PC-9 (cell line): ENCODE measurements around the gene DNTTIP2. TPM values are rescaled to one million over a fixed set of nuclear protein-coding genes. Genes with fewer than 3 reads are reported as not detected.

Experiments used
- BruUV-seq: library from RNA; stranded (reverse); fragments of 400-500 nt; replicated peaks from 2 replicates; lab custom pipeline; 2021; lab: Mats Ljungman, UMichigan
- CTCF ChIA-PET: fragments of 300-600 bp; sonication (Branson Sonifier 250); formaldehyde crosslinking; loops from one replicate; lab custom pipeline; 2022; ENCODE audit warnings: antibody characterized with exemption; lab: Charles Lee
- POLR2A ChIA-PET: fragments of 300-600 bp; sonication (Branson Sonifier 250); formaldehyde crosslinking; loops from one replicate; lab custom pipeline; 2022; ENCODE audit warnings: antibody characterized with exemption; ENCODE audit not compliant: unreplicated experiment; lab: Charles Lee
- DNase-seq, 2 experiments: peaks; one replicate each; pipeline versions ENCODE4 v3.0.0 to v3.0.0-alpha.2; 2015 to 2022; ENCODE audit warnings: mixed read lengths in 1 of 2
- H2AFZ ChIP-seq: fragments of 200-600 bp; sonication (generic); 2 replicates; pipeline ENCODE4 v1.8.1; 2017; ENCODE audit warnings: antibody characterized with exemption
- H3F3A ChIP-seq: fragments of 200-600 bp; sonication (generic); 2 replicates; pipeline ENCODE4 v1.8.1; 2017; ENCODE audit warnings: antibody characterized with exemption, mild to moderate bottlenecking, low read depth; ENCODE audit not compliant: insufficient read depth
- H3K27ac ChIP-seq: fragments of 200-600 bp; sonication (generic); 2 replicates; pipeline ENCODE4 v1.6.1; 2016; ENCODE audit warnings: mixed run types
- H3K27me3 ChIP-seq: fragments of 200-600 bp; sonication (generic); 2 replicates; pipeline ENCODE4 v1.6.1; 2016; ENCODE audit warnings: low read depth, mixed run types; ENCODE audit not compliant: insufficient read depth
- H3K36me3 ChIP-seq: fragments of 200-600 bp; sonication (generic); 2 replicates; pipeline ENCODE4 v1.6.1; 2016; ENCODE audit warnings: low read depth, mixed run types
- H3K4me1 ChIP-seq: fragments of 200-600 bp; sonication (generic); replicated peaks from 2 replicates; pipeline ENCODE4 v1.6.1; 2016; ENCODE audit warnings: mixed run types; ENCODE audit not compliant: insufficient read depth
- H3K4me2 ChIP-seq: fragments of 200-600 bp; sonication (generic); 2 replicates; pipeline ENCODE4 v1.6.1; 2017; ENCODE audit warnings: mixed run types
- H3K4me3 ChIP-seq: fragments of 200-600 bp; sonication (generic); 2 replicates; pipeline ENCODE4 v1.6.1; 2016; ENCODE audit warnings: mixed run types
- H3K79me2 ChIP-seq: fragments of 200-600 bp; sonication (generic); 2 replicates; pipeline ENCODE4 v1.6.1; 2017; ENCODE audit warnings: low read depth, mixed run types
- H3K9me2 ChIP-seq: fragments of 200-600 bp; sonication (generic); 2 replicates; pipeline ENCODE4 v1.8.1; 2017; ENCODE audit warnings: mild to moderate bottlenecking; ENCODE audit not compliant: insufficient read depth
- H3K9me3 ChIP-seq: fragments of 200-600 bp; sonication (generic); 2 replicates; pipeline ENCODE4 v1.8.1; 2016; ENCODE audit warnings: low read depth; ENCODE audit not compliant: insufficient read depth
- H4K20me1 ChIP-seq: fragments of 200-600 bp; sonication (generic); 2 replicates; pipeline ENCODE4 v1.8.1; 2017; ENCODE audit not compliant: insufficient read depth
- EZH2 ChIP-seq: fragments of 200-600 bp; sonication (generic); IDR thresholded peaks from 2 replicates; pipeline ENCODE4 v1.8.0; 2017; ENCODE audit warnings: antibody characterized with exemption, low read depth
- intact Hi-C: fragments of 100-400 bp; cut with micrococcal nuclease; formaldehyde crosslinking; loops from one replicate; pipeline ENCODE4 v1.10.0; 2022; ENCODE audit not compliant: unreplicated experiment
- total RNA-seq: library from RNA; stranded (reverse); gene quantifications from 2 replicates; pipeline ENCODE4 v1.2.3, GENCODE V29; 2021
- TF ChIP-seq, protein P1 (sequence below): fragments of 200-600 bp; sonication (generic); conservative IDR thresholded peaks from 2 replicates; pipeline ENCODE4 v1.6.1; 2017; ENCODE audit warnings: mixed run types, antibody characterized with exemption, mild to moderate bottlenecking, moderate library complexity

The DNTTIP2 gene
- total RNA-seq, 1 experiment from 2014 or later, result 85.7 TPM

DNA sequence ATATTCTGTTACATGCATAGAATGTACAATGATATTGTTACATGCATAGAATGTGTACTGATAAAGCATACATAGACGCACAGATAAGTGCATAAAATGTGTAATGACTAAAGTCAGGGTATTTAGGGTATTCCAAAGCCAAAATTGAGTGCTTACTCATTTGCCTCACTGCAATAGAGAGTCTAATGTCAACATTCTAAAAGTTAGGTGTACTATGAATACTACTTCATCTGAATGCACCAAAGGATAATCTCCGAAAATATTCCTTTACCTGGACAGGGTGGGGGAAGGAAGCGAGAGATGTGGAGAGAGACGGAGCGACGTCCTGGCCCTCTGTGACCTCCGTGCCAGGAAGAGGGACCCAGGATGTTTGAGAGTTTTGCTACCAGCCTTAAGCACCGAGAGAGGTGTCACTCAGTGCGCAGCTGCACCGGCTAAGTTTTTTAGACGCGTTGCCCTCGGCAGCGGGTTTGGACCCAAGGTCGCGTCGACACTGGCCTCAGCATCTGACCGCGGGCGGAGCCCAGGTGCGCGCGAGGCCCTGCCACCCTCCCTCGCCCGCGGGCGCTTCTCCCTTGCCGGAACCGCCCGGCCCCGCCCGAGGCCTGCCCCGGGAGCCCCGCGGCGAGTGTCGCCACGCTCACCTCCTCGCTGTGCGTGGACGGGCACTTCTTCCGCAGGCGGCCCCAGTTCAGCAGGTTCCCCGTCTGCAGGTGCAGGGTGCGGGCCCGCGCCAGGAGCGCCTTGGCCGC is 29.6 kb upstream of the DNTTIP2 start:
- Histone ChIP-seq H3K36me3 (peaks cover 36% of the 10 kb centered on the region), H3K27me3 (no peaks in the 10 kb centered on the region), H3K27ac (peak overlapping the region; percentile 80), H3K9me2 (no peaks in the 10 kb centered on the region), H3F3A (peaks cover 29% of the 10 kb centered on the region), H3K4me3 (peak overlapping the region; percentile 68), H4K20me1 (peaks cover 44% of the 10 kb centered on the region), H3K79me2 (peaks cover 61% of the 10 kb centered on the region), H3K4me1 (peaks cover 41% of the 10 kb centered on the region), H3K9me3 (no peaks in the 10 kb centered on the region; the same call in 1 of the 2 replicates), H3K4me2 (peak overlapping the region; percentile 92), H2AFZ (peak overlapping the region; percentile 29; the same call in 1 of the 2 replicates)
- ChIA-PET CTCF (interaction anchor here (0.7 to 1.9 kb wide), 4 partner anchors 29 to 117 kb away, joined by 3 to 7 read pairs (median 4); partner anchors contain the start of gene DNTTIP2), POLR2A (interaction anchor here (0.6 to 1.9 kb wide), 5 partner anchors 29 to 117 kb away, joined by 3 to 16 read pairs (median 4); no protein-coding TSS in a partner anchor)
- intact Hi-C loops, result loop anchor here (1.0 to 5.0 kb wide), 4 partner anchors 56 to 899 kb away; no protein-coding TSS in a partner anchor
- TF ChIP-seq, protein P1, sequence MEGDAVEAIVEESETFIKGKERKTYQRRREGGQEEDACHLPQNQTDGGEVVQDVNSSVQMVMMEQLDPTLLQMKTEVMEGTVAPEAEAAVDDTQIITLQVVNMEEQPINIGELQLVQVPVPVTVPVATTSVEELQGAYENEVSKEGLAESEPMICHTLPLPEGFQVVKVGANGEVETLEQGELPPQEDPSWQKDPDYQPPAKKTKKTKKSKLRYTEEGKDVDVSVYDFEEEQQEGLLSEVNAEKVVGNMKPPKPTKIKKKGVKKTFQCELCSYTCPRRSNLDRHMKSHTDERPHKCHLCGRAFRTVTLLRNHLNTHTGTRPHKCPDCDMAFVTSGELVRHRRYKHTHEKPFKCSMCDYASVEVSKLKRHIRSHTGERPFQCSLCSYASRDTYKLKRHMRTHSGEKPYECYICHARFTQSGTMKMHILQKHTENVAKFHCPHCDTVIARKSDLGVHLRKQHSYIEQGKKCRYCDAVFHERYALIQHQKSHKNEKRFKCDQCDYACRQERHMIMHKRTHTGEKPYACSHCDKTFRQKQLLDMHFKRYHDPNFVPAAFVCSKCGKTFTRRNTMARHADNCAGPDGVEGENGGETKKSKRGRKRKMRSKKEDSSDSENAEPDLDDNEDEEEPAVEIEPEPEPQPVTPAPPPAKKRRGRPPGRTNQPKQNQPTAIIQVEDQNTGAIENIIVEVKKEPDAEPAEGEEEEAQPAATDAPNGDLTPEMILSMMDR, result no peak
- TF ChIP-seq EZH2, result no peak
- peak; percentile 60 to 68 for DNase-seq
- no TSS peak for BruUV-seq

DNA sequence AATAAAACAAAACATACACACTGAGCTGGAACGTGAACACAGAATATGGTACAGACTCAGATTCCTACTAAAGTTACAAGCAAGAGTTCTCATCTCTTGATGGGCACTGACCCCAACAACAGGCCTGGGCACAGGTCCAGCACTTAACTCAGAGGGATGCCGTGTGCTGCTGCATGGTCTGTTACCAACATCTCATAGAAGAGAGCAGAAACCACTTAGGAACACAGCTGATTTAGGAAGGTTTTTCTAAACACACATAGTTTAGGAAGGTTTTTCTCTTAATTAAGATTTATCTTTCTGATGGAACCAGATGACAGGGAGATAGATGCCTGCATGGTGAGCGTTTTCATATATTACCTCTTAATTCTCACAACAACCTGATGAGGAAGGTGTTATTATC is 28.7 kb upstream of the DNTTIP2 start:
- Histone ChIP-seq H3K9me2 (no peaks in the 10 kb centered on the region), H4K20me1 (peaks cover 50% of the 10 kb centered on the region), H2AFZ (no peak overlapping the region), H3K27ac (peak overlapping the region; percentile 80), H3K9me3 (no peaks in the 10 kb centered on the region; the same call in 1 of the 2 replicates), H3K79me2 (peaks cover 69% of the 10 kb centered on the region), H3K36me3 (peaks cover 41% of the 10 kb centered on the region), H3K27me3 (no peaks in the 10 kb centered on the region), H3K4me2 (peak overlapping the region; percentile 92), H3F3A (peaks cover 32% of the 10 kb centered on the region), H3K4me3 (peak overlapping the region; percentile 68), H3K4me1 (peaks cover 42% of the 10 kb centered on the region)
- POLR2A ChIA-PET, result interaction anchor here (0.6 kb wide), 2 partner anchors 58 to 81 kb away, joined by 3 to 5 read pairs; no protein-coding TSS in a partner anchor
- no peak for TF ChIP-seq EZH2
- TF ChIP-seq, protein P1, result no peak
- intact Hi-C loops, result loop anchor here (5.0 kb wide), 1 partner anchor 900 kb away; no protein-coding TSS in a partner anchor
- CTCF ChIA-PET, result interaction anchor here (0.6 kb wide), 1 partner anchor 23 kb away, joined by 3 read pairs; no protein-coding TSS in a partner anchor
- no TSS peak for BruUV-seq
- peak in 1 of 2 experiments; percentile 54 for DNase-seq

DNA sequence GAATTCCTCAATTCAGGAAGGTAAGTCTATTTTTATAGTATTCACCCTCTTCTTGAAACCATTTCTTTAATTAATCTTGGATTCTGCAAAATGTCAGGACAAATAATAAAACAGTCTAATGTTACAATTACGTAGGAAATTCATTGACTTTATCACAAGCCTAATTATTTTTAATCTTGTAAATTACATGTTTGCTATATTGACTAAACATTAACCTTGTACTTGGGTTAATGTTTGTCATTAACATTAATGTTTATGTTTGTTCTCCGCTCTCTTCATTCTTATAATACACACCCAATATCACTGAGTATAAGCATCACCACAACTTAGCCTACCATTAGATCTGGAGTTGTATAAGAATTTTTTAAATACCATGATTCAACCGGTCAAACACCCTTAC is 27.5 kb upstream of the DNTTIP2 start:
- POLR2A ChIA-PET, result interaction anchor here (0.8 kb wide), 1 partner anchor 115 kb away, joined by 6 read pairs; no protein-coding TSS in a partner anchor
- Histone ChIP-seq H3K4me1 (peaks cover 42% of the 10 kb centered on the region), H3K9me3 (no peaks in the 10 kb centered on the region; the same call in 1 of the 2 replicates), H3F3A (peaks cover 44% of the 10 kb centered on the region), H3K9me2 (no peaks in the 10 kb centered on the region), H3K36me3 (peaks cover 50% of the 10 kb centered on the region), H3K27me3 (no peaks in the 10 kb centered on the region), H3K4me3 (peak overlapping the region; percentile 68), H2AFZ (no peak overlapping the region), H3K27ac (peak overlapping the region; percentile 80), H4K20me1 (peaks cover 60% of the 10 kb centered on the region), H3K79me2 (peaks cover 82% of the 10 kb centered on the region), H3K4me2 (peak overlapping the region; percentile 92)
- DNase-seq, result peak in 1 of 2 experiments; percentile 18
- intact Hi-C loops, result loop anchor here (5.0 kb wide), 1 partner anchor 901 kb away; no protein-coding TSS in a partner anchor
- TF ChIP-seq EZH2, result no peak
- TF ChIP-seq, protein P1, result no peak
- CTCF ChIA-PET, result no interaction called here
- no TSS peak for BruUV-seq
